Immature natural killer cell (primary cell): Measurements from ENCODE around the gene ASH1L. TPM values are rescaled to one million over a fixed set of nuclear protein-coding genes. Genes with fewer than 3 reads are reported as not detected.
A peak's percentile ranks its signal among the peaks of the same experiment; 100 is the strongest.
"Not testable (repeated sequence)": the region's sequence is repeated elsewhere in the genome, so short reads cannot be mapped to it uniquely, and the experiment has no call there.

ENCODE experiments used
- DNase-seq, 3 donors: peaks; one replicate each; pipeline ENCODE4 v3.0.0; 2022; ENCODE audit warnings: mixed read lengths in 1 of 3
- H3K27ac Mint-ChIP-seq, 6 donors: one replicate each; pipeline ENCODE4 v1.8.0; 2020; ENCODE audit warnings: mixed read lengths in 6 of 6, mild to moderate bottlenecking in 5 of 6, inconsistent platforms in 4 of 6, moderate library complexity in 3 of 6
- H3K27me3 Mint-ChIP-seq, 3 donors: one replicate each; pipeline ENCODE4 v1.8.0; 2020 to 2021; ENCODE audit warnings: low read depth in 3 of 3, mild to moderate bottlenecking in 3 of 3, mixed read lengths in 3 of 3, moderate library complexity in 3 of 3, inconsistent platforms in 1 of 3
- H3K36me3 Mint-ChIP-seq, 3 donors: one replicate each; pipeline ENCODE4 v1.8.0; 2020; ENCODE audit warnings: mixed read lengths in 3 of 3, inconsistent platforms in 2 of 3, mild to moderate bottlenecking in 2 of 3
- H3K4me1 Mint-ChIP-seq, 2 donors: one replicate each; pipeline ENCODE4 v1.8.0; 2020; ENCODE audit warnings: inconsistent platforms in 2 of 2, mild to moderate bottlenecking in 2 of 2, mixed read lengths in 2 of 2, moderate library complexity in 1 of 2
- H3K4me3 Mint-ChIP-seq, 5 donors: one replicate each; pipeline ENCODE4 v1.8.0; 2020; ENCODE audit warnings: mild to moderate bottlenecking in 5 of 5, mixed read lengths in 5 of 5, inconsistent platforms in 3 of 5, moderate library complexity in 3 of 5
- H3K9me3 Mint-ChIP-seq, 6 donors: one replicate each; pipeline ENCODE4 v1.8.0; 2020; ENCODE audit warnings: mild to moderate bottlenecking in 6 of 6, mixed read lengths in 6 of 6, inconsistent platforms in 4 of 6, moderate library complexity in 3 of 6
- polyA plus RNA-seq, 3 donors: library from polyadenylated mRNA; unstranded; fragments of 300-500 nt; fragmentation: Illumina TruSeq; gene quantifications; one replicate each; pipeline ENCODE4 v1.2.3, GENCODE V29; 2021

The ASH1L gene
- polyA plus RNA-seq, 3 donors from 2014 or later = 3.8 to 27.0 (median 6.0) TPM

DNA sequence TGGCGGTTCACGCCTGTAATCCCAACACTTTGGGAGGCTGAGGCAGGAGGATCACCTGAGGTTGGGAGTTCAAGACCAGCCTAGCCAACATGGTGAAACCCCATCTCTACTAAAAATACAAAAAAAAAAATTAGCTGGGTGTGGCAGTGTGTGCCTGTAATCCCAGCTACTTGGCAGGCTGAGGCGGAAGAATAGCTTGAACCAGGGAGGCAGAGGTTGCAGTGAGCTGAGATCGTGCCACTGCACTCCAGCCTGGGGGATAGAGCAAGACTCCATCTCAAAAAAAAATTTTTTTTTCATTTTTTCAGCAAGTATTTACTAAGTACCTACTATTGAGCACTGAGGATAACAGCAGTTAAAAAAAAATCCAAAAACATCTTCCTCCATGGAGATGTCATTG is 69.0 kb downstream of the ASH1L start:
- peak overlapping the region in 2 of 6 donors; percentile 16 to 29 for H3K27ac Mint-ChIP-seq
- not testable (repeated sequence) for H3K9me3 Mint-ChIP-seq, H3K27me3 Mint-ChIP-seq, H3K4me3 Mint-ChIP-seq, H3K36me3 Mint-ChIP-seq, DNase-seq
- peaks cover 18 to 46% of the 10 kb centered on the region in 2 donors for H3K4me1 Mint-ChIP-seq

DNA sequence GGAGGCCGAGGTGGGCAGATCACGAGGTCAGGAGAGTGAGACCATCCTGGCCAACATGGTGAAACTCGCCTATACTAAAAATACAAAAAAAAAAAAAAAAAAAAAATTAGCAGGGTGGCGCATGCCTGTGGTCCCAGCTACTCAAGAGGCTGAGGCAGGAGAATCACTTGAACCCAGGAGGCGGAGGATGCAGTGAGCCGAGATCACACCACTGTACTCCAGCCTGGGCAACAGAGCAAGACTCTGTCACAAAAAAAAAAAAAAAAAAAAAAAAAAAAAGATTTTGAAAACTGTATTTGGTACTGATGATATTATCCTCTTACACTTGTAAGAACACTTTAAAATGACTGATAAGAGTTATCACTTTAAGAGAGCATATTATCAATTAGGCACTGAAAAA is 74.2 kb downstream of the ASH1L start:
- not testable (repeated sequence) for H3K9me3 Mint-ChIP-seq, H3K36me3 Mint-ChIP-seq, DNase-seq, H3K27me3 Mint-ChIP-seq, H3K27ac Mint-ChIP-seq, H3K4me3 Mint-ChIP-seq
- peaks cover 9 to 21% of the 10 kb centered on the region in 2 donors for H3K4me1 Mint-ChIP-seq

DNA sequence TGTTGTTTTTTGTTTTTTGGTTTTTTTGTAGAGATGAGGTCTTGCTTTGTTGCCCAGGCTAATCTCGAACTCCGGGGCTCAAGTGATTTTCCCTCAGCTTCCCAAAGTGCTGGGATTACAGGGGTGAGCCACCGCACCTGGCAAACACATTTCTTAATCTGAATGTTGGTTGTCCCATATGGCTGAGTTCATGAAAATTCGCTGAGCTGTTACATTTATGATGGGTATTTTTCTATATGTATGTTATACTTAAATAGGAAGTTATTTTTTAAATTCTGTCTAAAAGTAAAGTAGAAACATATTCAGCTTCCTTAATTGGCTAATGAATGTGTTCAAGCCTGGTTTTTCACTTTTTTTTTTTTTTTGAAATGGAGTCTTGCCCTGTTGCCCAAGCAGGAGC is 75.1 kb downstream of the ASH1L start:
- no peak for DNase-seq
- Mint-ChIP-seq H3K27me3 (no peaks in the 10 kb centered on the region), H3K4me1 (peaks cover 9 to 21% of the 10 kb centered on the region in 2 donors), H3K9me3 (no peaks in the 10 kb centered on the region), H3K36me3 (peaks cover 0 to 4% (median 0%) of the 10 kb centered on the region in 3 donors), H3K4me3 (no peak overlapping the region), H3K27ac (no peak overlapping the region)

DNA sequence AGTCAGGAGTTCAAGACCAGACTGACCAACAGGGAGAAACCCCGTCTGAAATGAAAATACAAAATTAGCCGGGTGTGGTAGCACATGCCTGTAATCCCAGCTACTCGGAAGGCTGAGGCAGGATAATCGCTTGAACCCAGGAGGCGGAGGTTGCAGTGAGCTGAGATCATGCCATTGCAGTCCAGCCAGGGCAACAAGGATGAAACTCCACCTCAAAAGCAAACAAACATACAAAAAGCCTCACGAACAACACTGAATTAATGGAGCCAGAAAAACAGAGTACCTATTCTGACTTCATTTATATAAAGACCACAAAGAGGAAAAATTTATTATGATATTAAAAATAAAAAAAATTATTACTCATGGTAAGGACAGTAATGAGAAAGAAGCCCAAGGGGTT is 75.7 kb downstream of the ASH1L start:
- peaks cover 9 to 21% of the 10 kb centered on the region in 2 donors for H3K4me1 Mint-ChIP-seq

DNA sequence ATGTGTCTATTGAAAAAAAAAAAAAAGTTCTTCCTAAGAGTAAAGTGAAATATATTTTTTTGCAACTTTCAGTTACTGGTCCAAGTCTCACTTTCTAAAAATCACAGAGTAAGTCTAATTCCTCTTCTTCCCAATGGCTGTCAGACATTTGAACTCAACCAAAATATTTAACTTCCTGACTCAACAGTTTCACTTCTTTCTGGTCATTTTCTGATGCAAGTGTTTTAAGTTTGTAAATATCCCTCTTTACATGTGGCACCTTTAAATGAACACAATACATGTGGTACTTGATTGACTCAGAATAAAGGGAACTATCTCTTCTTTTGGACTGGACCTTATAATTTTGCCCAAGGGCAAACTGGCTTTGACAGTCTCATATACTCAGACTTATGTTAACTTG is 76.7 kb downstream of the ASH1L start:
- Mint-ChIP-seq H3K4me3 (no peak overlapping the region), H3K36me3 (peaks cover 0 to 16% (median 7%) of the 10 kb centered on the region in 3 donors), H3K9me3 (no peaks in the 10 kb centered on the region), H3K27ac (peak overlapping the region in 5 of 6 donors; percentile 3 to 67 (median 43)), H3K4me1 (peaks cover 9 to 17% of the 10 kb centered on the region in 2 donors), H3K27me3 (no peaks in the 10 kb centered on the region)
- DNase-seq = no peak

More for the DNA sequence above, 75.7 kb downstream of the ASH1L start:
- H3K27me3 Mint-ChIP-seq, H3K4me3 Mint-ChIP-seq, H3K36me3 Mint-ChIP-seq, H3K27ac Mint-ChIP-seq, DNase-seq, H3K9me3 Mint-ChIP-seq: not testable (repeated sequence)

DNA sequence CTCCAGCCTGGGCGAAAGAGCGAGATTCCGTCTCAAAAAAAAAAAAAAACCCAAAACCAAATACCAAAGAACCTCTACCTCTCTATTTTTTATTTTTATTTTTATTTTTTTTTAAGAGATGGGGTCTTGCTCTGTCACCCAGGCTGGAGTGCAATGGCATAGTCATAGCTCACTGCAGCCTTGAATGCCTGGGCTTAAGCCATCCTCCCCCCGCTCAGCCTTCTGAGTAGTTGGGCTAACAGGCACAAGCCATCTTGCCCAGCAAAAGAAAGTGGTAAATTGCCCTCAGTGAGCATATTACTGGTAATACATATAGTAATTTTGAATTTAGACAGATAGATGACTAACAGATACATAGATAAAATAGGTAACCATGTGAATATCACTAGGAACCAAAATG is 77.4 kb downstream of the ASH1L start:
- Mint-ChIP-seq H3K27me3 (no peaks in the 10 kb centered on the region), H3K36me3 (peaks cover 0 to 19% (median 11%) of the 10 kb centered on the region in 3 donors), H3K4me1 (peaks cover 9 to 12% of the 10 kb centered on the region in 2 donors), H3K9me3 (no peaks in the 10 kb centered on the region), H3K27ac (no peak overlapping the region), H3K4me3 (no peak overlapping the region)
- DNase-seq = no peak

DNA sequence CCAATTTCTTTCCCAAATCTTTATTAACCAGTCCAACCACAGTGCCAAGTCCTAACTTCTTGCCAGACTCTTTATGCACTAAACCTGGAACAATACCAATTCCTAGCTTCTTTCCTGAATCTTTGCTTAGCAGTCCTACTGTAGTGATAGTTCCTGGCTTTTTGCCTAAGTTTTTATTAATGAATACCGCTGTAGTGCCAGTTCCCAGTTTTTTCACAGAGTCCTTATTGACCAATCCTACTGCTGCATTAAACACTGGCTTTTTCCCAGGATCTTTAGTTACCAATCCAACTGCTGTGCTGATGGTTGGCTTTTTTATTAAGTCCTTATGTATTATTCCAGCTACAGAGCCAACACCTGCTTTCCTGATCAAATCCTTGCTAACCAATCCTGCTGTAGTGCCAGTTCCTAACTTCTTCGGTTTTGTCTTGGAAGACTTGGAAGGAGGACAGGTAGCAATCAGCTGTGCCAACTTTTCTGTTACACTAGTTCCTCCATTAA is 80.8 kb downstream of the ASH1L start:
- Mint-ChIP-seq H3K4me1 (peaks cover 9 to 12% of the 10 kb centered on the region in 2 donors), H3K36me3 (peaks cover 10 to 26% (median 19%) of the 10 kb centered on the region in 3 donors), H3K4me3 (no peak overlapping the region), H3K27me3 (no peaks in the 10 kb centered on the region), H3K27ac (no peak overlapping the region), H3K9me3 (no peaks in the 10 kb centered on the region)
- DNase-seq = no peak

DNA sequence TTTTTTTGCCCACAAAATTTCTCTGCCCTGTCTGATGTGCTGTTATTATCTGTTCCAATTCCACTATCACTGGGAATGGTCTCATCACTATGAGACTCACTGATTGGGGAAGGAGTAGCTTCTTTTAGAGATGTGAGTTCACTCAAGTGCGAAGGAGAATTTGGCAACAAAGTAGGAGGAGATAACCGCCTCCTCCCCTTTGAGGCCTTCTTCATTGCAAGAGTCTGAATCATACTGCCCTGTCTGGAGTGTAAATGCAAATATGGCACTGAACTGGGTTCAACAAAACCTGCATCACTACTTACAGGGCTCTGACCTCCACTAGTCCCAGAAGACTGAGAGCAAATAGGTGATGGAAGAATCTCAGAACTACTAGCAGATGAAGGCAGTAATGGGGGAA is 83.4 kb downstream of the ASH1L start:
- Mint-ChIP-seq H3K27me3 (no peaks in the 10 kb centered on the region), H3K36me3 (peaks cover 13 to 31% (median 19%) of the 10 kb centered on the region in 3 donors)

DNA sequence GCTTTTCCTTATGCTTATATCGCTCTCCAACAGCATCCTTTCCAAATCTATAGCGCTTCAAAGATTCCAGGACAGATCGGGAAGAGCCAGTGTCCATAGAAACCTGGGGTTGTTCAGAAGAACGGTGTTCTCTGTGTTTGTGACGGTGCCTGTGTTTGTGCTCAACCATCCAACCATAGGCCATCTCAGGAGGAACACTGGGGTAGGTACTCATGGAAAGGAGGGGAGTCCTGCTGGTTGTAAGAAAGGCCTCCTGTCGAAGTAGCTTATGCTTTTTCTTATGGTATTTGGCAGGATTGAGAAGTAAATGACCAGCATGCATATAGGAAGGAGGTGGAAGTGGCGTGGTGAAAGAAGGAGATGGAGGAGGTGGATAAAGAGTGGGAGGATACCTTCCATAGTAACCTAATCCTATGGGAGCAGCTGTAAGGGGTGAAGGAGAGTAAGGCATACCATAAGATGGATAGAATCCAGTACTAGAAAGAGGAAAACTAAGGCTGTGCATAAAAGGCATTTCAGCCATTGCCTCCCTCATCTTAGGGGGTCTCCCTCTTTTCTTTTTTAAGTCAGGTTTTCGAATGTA is 84.2 kb downstream of the ASH1L start:
- no peaks in the 10 kb centered on the region for H3K27me3 Mint-ChIP-seq
- no peak for DNase-seq
- no peaks in the 10 kb centered on the region for H3K9me3 Mint-ChIP-seq
- peak overlapping the region in 2 of 6 donors; percentile 6 to 59 for H3K27ac Mint-ChIP-seq
- H3K36me3 Mint-ChIP-seq = peaks cover 13 to 31% (median 19%) of the 10 kb centered on the region in 3 donors
- no peak overlapping the region for H3K4me3 Mint-ChIP-seq
- H3K4me1 Mint-ChIP-seq = peaks cover 11 to 16% of the 10 kb centered on the region in 2 donors

More for the DNA sequence above, 83.4 kb downstream of the ASH1L start:
- DNase-seq = no peak
- Mint-ChIP-seq H3K4me3 (no peak overlapping the region), H3K9me3 (no peaks in the 10 kb centered on the region), H3K27ac (peak overlapping the region in 2 of 6 donors; percentile 22 to 64), H3K4me1 (peaks cover 8 to 15% of the 10 kb centered on the region in 2 donors)

DNA sequence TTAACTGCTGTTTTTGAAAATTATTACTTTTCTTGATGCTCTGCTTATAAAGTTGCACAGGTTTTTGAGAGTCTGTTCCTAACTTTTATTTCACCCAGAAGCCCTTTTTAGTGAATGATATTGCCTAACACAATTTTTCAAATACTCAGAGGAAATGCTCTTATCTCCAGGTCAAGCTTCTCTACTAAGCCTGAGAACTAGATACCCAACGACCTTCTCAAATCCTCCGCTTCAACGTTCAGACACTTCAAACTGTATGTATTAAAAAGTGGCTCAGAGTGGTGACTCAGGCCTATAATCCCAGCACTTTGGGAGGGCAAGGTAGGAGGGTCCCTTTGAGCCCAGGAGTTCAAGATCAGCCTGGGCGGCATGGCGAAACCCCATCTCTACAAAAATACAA is 88.5 kb downstream of the ASH1L start:
- peak overlapping the region in 2 of 6 donors; percentile 18 to 24 for H3K27ac Mint-ChIP-seq
- H3K36me3 Mint-ChIP-seq = peaks cover 19 to 24% (median 23%) of the 10 kb centered on the region in 3 donors
- no peak overlapping the region for H3K4me3 Mint-ChIP-seq
- peaks cover 0 to 2% (median 0%) of the 10 kb centered on the region in 3 donors for H3K27me3 Mint-ChIP-seq
- peaks cover 13 to 48% of the 10 kb centered on the region in 2 donors for H3K4me1 Mint-ChIP-seq
- peaks cover 0 to 5% (median 1%) of the 10 kb centered on the region in 6 donors for H3K9me3 Mint-ChIP-seq
- no peak for DNase-seq

DNA sequence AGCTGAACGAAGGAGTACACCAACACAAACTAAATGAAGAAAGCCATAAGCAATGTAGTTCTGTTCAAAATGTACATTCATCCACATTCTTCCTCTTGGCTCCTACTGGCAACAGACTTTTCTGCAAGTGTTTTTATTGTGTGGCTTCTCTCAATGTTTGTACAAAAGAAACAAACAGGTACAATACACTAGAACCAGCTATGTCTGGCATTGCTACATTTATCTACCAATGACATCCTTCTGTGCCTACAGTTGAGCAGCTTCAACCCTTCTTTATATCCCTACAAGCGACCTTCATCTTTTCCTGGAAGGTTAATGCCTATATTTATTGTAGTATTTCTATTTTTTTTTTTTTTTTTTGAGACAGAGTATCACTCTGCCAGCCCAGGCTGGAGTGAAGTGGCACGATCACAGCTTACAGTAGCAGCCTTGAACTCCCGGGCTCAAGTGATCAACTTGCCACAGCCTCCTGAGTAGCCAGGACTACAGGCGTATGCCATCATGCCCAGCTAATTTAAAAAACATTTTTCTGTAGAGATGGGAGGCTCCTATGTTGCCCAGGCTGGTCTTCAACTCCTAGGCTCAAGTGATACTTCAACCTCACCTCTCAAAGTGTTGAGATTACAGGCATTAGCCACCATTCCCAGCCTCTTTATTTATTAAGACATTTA is 89.3 kb downstream of the ASH1L start:
- Mint-ChIP-seq H3K9me3 (peaks cover 0 to 5% (median 1%) of the 10 kb centered on the region in 6 donors), H3K27me3 (peaks cover 0 to 2% (median 0%) of the 10 kb centered on the region in 3 donors), H3K36me3 (peaks cover 19 to 23% (median 23%) of the 10 kb centered on the region in 3 donors), H3K27ac (no peak overlapping the region), H3K4me3 (no peak overlapping the region), H3K4me1 (peaks cover 14 to 53% of the 10 kb centered on the region in 2 donors)
- DNase-seq = no peak

DNA sequence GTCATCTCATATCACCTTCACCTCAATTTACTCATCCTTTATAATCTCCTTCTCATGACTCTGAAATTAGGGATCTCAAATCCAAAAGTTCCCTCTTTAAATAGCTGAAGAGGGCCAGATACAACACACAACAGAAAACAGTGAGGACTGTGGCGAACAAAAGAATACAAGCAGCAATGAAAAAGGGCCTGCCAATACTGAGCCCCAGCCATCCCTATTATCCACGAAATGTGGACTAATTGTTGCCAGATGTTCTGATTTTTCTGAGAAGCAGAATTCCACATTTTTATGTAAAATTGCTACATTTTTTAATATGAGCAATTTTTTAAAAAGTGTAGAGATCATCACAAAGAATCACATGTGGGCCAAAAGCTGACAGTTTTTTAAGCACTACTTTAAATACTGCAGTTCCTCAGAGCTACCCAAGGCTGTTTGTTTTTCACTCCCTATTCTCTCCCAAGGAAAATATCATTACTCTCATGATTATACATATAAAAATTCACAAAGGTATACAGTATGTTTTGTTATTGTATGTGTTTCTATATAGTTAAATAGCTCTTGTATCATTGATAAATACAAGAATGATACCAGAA is 90.0 kb downstream of the ASH1L start:
- no peak for DNase-seq
- peaks cover 15 to 23% (median 23%) of the 10 kb centered on the region in 3 donors for H3K36me3 Mint-ChIP-seq
- peak overlapping the region in 1 of 6 donors; percentile 13 for H3K27ac Mint-ChIP-seq

DNA sequence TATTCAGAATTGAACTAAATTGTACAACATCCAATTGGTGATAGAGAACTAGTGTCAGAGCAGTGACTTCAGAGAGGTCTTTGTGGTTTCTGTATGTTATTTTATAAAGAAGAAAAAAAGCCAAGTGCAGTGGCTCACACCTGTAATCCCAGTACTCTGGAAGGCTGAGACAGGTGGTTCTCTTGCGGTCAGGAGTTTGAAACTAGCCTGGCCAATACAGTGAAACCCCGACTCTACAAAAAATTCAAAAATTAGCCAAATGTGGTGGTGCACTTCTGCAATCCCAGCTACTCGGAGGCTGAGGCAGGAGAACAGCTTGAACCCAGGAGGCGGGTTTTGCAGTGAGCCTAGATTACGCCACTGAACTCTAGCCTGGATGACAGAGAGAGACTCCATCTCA is 90.7 kb downstream of the ASH1L start:
- H3K27ac Mint-ChIP-seq = no peak overlapping the region
- H3K27me3 Mint-ChIP-seq = peaks cover 0 to 2% (median 0%) of the 10 kb centered on the region in 3 donors
- peaks cover 18 to 67% of the 10 kb centered on the region in 2 donors for H3K4me1 Mint-ChIP-seq

More for the DNA sequence above, 90.0 kb downstream of the ASH1L start:
- H3K9me3 Mint-ChIP-seq = peaks cover 0 to 5% (median 1%) of the 10 kb centered on the region in 6 donors
- H3K4me1 Mint-ChIP-seq = peaks cover 15 to 60% of the 10 kb centered on the region in 2 donors
- no peak overlapping the region for H3K4me3 Mint-ChIP-seq
- H3K27me3 Mint-ChIP-seq = peaks cover 0 to 2% (median 0%) of the 10 kb centered on the region in 3 donors

DNA sequence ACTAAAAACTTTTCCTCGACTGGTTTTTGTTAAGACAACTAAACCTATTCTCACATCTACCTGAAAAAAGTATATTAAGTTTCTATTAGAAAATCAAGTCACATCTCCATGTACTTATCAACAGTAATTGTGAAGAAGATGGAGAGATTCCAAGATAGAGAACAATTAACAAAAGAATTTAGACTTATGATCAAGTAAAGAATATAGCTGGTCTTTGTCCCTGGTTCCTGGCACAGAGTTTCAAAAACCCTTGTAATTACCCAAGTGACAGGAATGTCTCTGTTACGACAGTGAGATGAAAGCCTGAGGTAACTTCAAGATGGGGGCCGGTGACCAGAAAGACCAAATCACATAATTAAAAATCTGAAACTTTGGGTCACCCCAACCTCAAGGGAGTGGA is 91.6 kb downstream of the ASH1L start:
- peaks cover 0 to 2% (median 0%) of the 10 kb centered on the region in 3 donors for H3K27me3 Mint-ChIP-seq
- peaks cover 26 to 76% of the 10 kb centered on the region in 2 donors for H3K4me1 Mint-ChIP-seq
- peaks cover 15 to 23% (median 23%) of the 10 kb centered on the region in 3 donors for H3K36me3 Mint-ChIP-seq
- no peak for DNase-seq
- no peak overlapping the region for H3K27ac Mint-ChIP-seq
- H3K9me3 Mint-ChIP-seq = peaks cover 0 to 5% (median 1%) of the 10 kb centered on the region in 6 donors
- no peak overlapping the region for H3K4me3 Mint-ChIP-seq

More for the DNA sequence above, 90.7 kb downstream of the ASH1L start:
- DNase-seq = no peak
- H3K36me3 Mint-ChIP-seq = peaks cover 15 to 23% (median 23%) of the 10 kb centered on the region in 3 donors
- no peak overlapping the region for H3K4me3 Mint-ChIP-seq
- peaks cover 0 to 5% (median 1%) of the 10 kb centered on the region in 6 donors for H3K9me3 Mint-ChIP-seq
